ENCODE measurements around the gene SPTBN5. TPM values are rescaled to one million over a fixed set of nuclear protein-coding genes. Genes with fewer than 3 reads are reported as not detected.
"Not testable (repeated sequence)": the region's sequence is repeated elsewhere in the genome, so short reads cannot be mapped to it uniquely, and the experiment has no call there.

Gene SPTBN5
- polyA plus RNA-seq, 4 donors: 1.3 to 3.6 (median 2.6) TPM

GRCh38 chr15:41850482-41851166 lies 43.2 kb downstream of the SPTBN5 start:
- no peak for DNase-seq (ENCODE audit: low read depth in 4 of 4, low spot score in 3 of 4)

- DNase-seq (ENCODE audit: low read depth in 4 of 4, low spot score in 3 of 4): no peak
These were observed 44.0 kb downstream of the SPTBN5 start for GRCh38 chr15:41849861-41850260.

DNA sequence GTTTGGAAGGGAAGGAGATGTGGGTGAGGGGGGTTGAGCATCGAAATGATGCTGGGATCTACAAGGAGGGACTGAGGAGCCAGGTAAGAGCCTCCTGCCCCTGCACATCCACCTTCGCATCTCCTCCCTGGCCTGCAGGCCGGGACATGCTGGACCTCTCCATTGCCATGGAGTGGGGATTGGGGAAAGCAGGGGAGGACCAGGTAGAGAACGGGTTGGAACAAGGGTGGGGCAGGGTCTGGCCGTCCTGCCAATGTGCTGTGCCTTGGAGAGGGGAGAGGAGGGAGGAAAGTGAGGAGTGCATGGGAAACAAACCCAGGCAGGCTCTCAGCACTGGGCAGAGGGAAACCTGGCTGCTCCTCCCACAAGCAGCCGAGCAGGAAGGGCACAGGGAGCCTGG lies 44.6 kb downstream of the SPTBN5 start:
- no peak for DNase-seq (ENCODE audit: low read depth in 4 of 4, low spot score in 3 of 4)

DNA sequence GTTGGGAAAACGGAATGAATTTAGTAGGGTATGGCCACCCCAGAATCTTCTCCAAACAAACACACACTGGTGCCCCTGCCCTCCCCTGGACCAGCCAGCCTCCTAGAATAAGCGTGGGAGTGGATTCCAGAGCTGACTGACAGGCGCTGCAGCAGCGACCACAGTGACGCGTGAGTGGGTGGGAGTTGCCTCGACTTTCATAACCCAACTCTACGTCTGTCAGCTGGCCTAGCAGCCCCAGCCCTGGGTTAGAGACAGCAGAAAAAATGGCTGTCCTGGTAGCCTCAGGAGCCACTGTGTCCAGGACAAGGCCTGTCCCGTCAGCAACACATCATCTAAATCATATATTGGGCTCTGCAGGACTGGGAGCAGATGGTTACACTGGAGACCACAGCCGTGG lies 45.2 kb downstream of the SPTBN5 start:
- no peak for DNase-seq (ENCODE audit: low read depth in 4 of 4, low spot score in 3 of 4)

GRCh38 chr15:41847981-41848380 lies 45.9 kb downstream of the SPTBN5 start:
- DNase-seq (ENCODE audit: low read depth in 4 of 4, low spot score in 3 of 4): no peak

GRCh38 chr15:41847206-41847605 lies 46.6 kb downstream of the SPTBN5 start:
- no peak for DNase-seq (ENCODE audit: low read depth in 4 of 4, low spot score in 3 of 4)

DNA sequence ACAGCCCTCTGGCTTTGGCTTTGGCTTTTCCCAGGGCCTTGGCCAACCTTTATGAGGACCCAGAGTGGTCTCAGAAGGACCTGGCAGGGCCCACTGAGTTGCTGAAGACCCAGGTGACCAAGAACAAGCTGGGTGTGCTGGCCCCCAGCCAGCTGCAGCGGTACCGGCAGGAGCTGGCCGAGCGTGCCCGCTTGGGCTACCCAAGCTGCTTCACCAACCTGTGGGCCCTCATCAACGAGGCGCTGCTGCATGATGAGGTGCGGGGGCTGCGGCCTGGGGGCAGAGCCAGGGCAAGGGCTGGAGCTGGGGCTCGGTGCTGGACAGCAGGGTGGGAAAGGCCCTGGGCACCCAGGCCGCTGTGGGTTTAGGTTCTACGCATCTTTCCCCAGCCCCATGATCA lies 49.0 kb downstream of the SPTBN5 start:
- DNase-seq (ENCODE audit: low read depth in 4 of 4, low spot score in 3 of 4): no peak

- no peak for DNase-seq (ENCODE audit: low read depth in 4 of 4, low spot score in 3 of 4)
These were observed 50.3 kb downstream of the SPTBN5 start for GRCh38 chr15:41843571-41843970.

- no peak for DNase-seq (ENCODE audit: low read depth in 4 of 4, low spot score in 3 of 4)
These were observed 51.6 kb downstream of the SPTBN5 start for GRCh38 chr15:41842229-41842628.

DNA sequence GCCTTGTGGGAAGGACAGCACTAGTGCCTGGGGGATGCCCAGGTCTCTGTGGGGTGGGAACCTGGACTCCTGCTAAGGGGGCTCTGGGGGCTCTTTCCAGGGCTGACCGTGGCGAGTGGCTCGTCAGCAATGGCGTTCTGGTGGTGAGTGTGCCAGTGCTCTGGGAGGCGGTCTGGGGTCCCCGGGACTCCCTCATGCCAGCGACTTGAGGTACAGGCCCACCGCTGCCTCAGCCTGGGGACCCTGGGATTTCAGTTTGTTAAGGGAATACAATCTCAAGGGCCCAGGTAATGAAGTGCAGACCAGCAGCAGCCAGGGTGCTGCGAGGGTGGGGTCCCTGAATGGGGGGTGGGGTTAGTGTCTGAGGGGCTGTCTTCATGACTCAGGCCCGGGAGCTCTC lies 52.7 kb downstream of the SPTBN5 start:
- DNase-seq (ENCODE audit: low read depth in 4 of 4, low spot score in 3 of 4): no peak

- DNase-seq (ENCODE audit: low read depth in 4 of 4, low spot score in 3 of 4): no peak
These were observed 53.2 kb downstream of the SPTBN5 start for GRCh38 chr15:41840673-41841072.

- no peak for DNase-seq (ENCODE audit: low read depth in 4 of 4, low spot score in 3 of 4)
These were observed 53.9 kb downstream of the SPTBN5 start for GRCh38 chr15:41839781-41840491.

DNA sequence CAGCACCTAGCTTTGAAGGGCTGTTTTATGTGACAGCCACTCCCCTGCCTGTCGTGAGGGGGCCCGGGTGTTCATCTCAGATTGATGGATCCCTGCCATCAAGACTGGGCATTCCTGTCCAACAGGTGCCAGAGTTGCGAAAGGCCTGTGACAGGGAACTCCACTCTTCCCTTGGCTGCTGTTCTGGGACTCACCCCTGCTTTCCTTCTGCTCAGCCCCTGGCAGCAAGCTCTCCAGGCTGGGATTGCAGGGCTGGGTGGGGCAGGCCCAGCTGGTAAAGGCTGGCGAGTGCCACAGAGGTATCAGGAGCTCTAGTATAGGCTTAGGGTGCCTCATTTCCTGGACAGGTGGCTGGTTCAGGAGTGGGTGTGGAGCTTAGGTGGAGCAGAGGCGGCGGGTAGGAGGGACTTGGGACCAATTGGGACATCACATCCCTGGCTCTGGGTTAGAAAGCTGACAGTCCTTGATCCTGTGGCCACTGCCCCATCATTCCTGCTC lies 55.4 kb downstream of the SPTBN5 start, which contains the start of gene PLA2G4B:
Gene PLA2G4B, plus strand, starts transcription at position 448 of the 498 bp plus-strand sequence. CDS start 67 bp downstream, outside the sequence.
- no peak for DNase-seq (ENCODE audit: low read depth in 4 of 4, low spot score in 3 of 4)

GRCh38 chr15:41836713-41837454 lies 57.0 kb downstream of the SPTBN5 start:
- no peak for DNase-seq (ENCODE audit: low read depth in 4 of 4, low spot score in 3 of 4)

GRCh38 chr15:41836073-41836472 lies 57.8 kb downstream of the SPTBN5 start:
- DNase-seq (ENCODE audit: low read depth in 4 of 4, low spot score in 3 of 4): no peak

GRCh38 chr15:41834096-41834495 lies 59.8 kb downstream of the SPTBN5 start:
- no peak for DNase-seq (ENCODE audit: low read depth in 4 of 4, low spot score in 3 of 4)

DNA sequence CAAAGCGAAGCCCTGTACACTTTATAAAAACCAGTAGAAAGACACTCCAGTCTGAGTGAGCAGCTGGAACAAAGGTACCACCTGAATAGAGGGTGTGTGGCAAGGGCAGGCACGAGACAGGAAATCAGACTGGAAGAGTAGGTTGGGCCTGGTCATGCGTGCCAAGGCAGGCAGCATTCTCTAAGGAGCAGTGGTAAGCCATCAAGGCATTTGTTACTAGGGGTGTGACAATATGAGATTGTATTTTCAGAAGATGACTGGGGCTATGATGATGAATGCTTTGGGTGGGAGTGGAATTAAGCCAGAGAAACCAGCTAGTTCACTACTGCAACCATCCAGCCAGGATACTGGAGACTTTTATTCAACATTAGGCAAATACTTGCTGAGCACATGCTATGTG lies 61.0 kb downstream of the SPTBN5 start:
- no peak for DNase-seq (ENCODE audit: low read depth in 4 of 4, low spot score in 3 of 4)

DNA sequence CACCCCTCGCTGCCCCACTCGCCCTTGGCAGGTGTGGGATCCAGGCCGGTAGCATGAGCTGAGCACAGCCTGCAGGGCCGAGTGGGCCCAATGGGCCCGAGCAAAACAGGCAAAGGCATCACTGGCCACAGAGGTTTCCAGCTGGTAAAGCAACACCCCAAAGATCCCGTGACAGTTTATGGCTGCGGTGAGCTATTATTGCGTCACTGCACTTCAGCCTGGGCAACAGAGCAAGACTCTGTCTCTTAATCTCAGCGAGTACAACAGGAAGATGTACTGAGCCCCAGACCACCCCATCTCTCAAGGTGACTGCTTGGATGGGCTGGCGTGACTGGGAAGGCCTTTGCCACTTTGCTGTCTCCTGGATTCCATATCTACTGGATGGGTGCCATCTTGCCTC lies 61.6 kb downstream of the SPTBN5 start:
- no peak for DNase-seq (ENCODE audit: low read depth in 4 of 4, low spot score in 3 of 4)

- DNase-seq (ENCODE audit: low read depth in 4 of 4, low spot score in 3 of 4): not testable (repeated sequence)
These were observed 62.6 kb downstream of the SPTBN5 start for GRCh38 chr15:41831291-41831690.

GRCh38 chr15:41829959-41830646 lies 63.8 kb downstream of the SPTBN5 start:
- DNase-seq (ENCODE audit: low read depth in 4 of 4, low spot score in 3 of 4): no peak

GRCh38 chr15:41828807-41829141 lies 65.1 kb downstream of the SPTBN5 start:
- DNase-seq (ENCODE audit: low read depth in 4 of 4, low spot score in 3 of 4): no peak

Measured in left renal pelvis (tissue), 4 donors.